ENCODE data around the gene SUMO2. TPM values are rescaled to one million over a fixed set of nuclear protein-coding genes. Genes with fewer than 3 reads are reported as not detected.
A peak's percentile ranks its signal among the peaks of the same experiment; 100 is the strongest.

SUMO2 gene
- total RNA-seq, 1 donor from 2014 or later: 449 TPM

- Histone ChIP-seq H2AFZ (ENCODE audit: low read depth, low read length) (no peak overlapping the region), H4K20me1 (ENCODE audit: insufficient read depth, low read length) (peaks cover 17% of the 10 kb centered on the region), H3K4me1 (ENCODE audit: insufficient read depth, low read length) (no peaks in the 10 kb centered on the region), H3K9ac (ENCODE audit: low read length) (no peak overlapping the region), H3K27me3 (ENCODE audit: insufficient read depth, low read length) (no peaks in the 10 kb centered on the region), H3K9me3 (ENCODE audit: insufficient read depth, low read depth, low read length) (no peaks in the 10 kb centered on the region), H3K36me3 (ENCODE audit: insufficient read depth, low read length) (peaks cover 57% of the 10 kb centered on the region), H3K79me2 (ENCODE audit: insufficient read depth, low read length) (peaks cover 4% of the 10 kb centered on the region), H3K27ac (ENCODE audit: low read depth, low read length) (no peak overlapping the region), H3K4me2 (ENCODE audit: low read length) (no peak overlapping the region), H3K4me3 (ENCODE audit: insufficient read depth, low read depth, low read length) (no peak overlapping the region)
- no peak overlapping the region for H3K27ac Mint-ChIP-seq (ENCODE audit: unreplicated experiment)
- no peaks in the 10 kb centered on the region for H3K9me3 Mint-ChIP-seq (ENCODE audit: unreplicated experiment)
- DNase-seq (ENCODE audit: low read depth) (no peak), FAIRE-seq (no peak)
- H3K36me3 Mint-ChIP-seq (ENCODE audit: low read depth, unreplicated experiment): peaks cover 18% of the 10 kb centered on the region
- H3K27me3 Mint-ChIP-seq (ENCODE audit: low read depth, unreplicated experiment): no peaks in the 10 kb centered on the region
- TF ChIP-seq, protein P1, sequence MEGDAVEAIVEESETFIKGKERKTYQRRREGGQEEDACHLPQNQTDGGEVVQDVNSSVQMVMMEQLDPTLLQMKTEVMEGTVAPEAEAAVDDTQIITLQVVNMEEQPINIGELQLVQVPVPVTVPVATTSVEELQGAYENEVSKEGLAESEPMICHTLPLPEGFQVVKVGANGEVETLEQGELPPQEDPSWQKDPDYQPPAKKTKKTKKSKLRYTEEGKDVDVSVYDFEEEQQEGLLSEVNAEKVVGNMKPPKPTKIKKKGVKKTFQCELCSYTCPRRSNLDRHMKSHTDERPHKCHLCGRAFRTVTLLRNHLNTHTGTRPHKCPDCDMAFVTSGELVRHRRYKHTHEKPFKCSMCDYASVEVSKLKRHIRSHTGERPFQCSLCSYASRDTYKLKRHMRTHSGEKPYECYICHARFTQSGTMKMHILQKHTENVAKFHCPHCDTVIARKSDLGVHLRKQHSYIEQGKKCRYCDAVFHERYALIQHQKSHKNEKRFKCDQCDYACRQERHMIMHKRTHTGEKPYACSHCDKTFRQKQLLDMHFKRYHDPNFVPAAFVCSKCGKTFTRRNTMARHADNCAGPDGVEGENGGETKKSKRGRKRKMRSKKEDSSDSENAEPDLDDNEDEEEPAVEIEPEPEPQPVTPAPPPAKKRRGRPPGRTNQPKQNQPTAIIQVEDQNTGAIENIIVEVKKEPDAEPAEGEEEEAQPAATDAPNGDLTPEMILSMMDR (IDR thresholded peaks at IDR 0.05; ENCODE audit: insufficient read depth, low read depth, low read length): no peak
- TF ChIP-seq EZH2 (IDR thresholded peaks at IDR 0.05; ENCODE audit: insufficient read depth, low read length): no peak
- no peaks in the 10 kb centered on the region for H3K4me1 Mint-ChIP-seq (ENCODE audit: low read depth, unreplicated experiment)
- H3K4me3 Mint-ChIP-seq (ENCODE audit: unreplicated experiment): no peak overlapping the region
Measured at GRCh38 chr17:75227729-75228128, 45.0 kb upstream of the SUMO2 start.

- Histone ChIP-seq H3K4me3 (ENCODE audit: insufficient read depth, low read depth, low read length) (no peak overlapping the region), H3K27ac (ENCODE audit: low read depth, low read length) (no peak overlapping the region), H3K4me1 (ENCODE audit: insufficient read depth, low read length) (no peaks in the 10 kb centered on the region), H3K9me3 (ENCODE audit: insufficient read depth, low read depth, low read length) (no peaks in the 10 kb centered on the region), H3K79me2 (ENCODE audit: insufficient read depth, low read length) (peaks cover 11% of the 10 kb centered on the region), H2AFZ (ENCODE audit: low read depth, low read length) (no peak overlapping the region), H3K4me2 (ENCODE audit: low read length) (no peak overlapping the region), H3K36me3 (ENCODE audit: insufficient read depth, low read length) (peaks cover 44% of the 10 kb centered on the region), H3K9ac (ENCODE audit: low read length) (no peak overlapping the region), H3K27me3 (ENCODE audit: insufficient read depth, low read length) (no peaks in the 10 kb centered on the region), H4K20me1 (ENCODE audit: insufficient read depth, low read length) (peaks cover 14% of the 10 kb centered on the region)
- H3K36me3 Mint-ChIP-seq (ENCODE audit: low read depth, unreplicated experiment): peaks cover 15% of the 10 kb centered on the region
- no peak for DNase-seq (ENCODE audit: low read depth)
- no peak for FAIRE-seq
- TF ChIP-seq, protein P1 (IDR thresholded peaks at IDR 0.05; ENCODE audit: insufficient read depth, low read depth, low read length): no peak
- no peak for TF ChIP-seq EZH2 (IDR thresholded peaks at IDR 0.05; ENCODE audit: insufficient read depth, low read length)
- H3K27me3 Mint-ChIP-seq (ENCODE audit: low read depth, unreplicated experiment): no peaks in the 10 kb centered on the region
- H3K4me3 Mint-ChIP-seq (ENCODE audit: unreplicated experiment): no peak overlapping the region
- H3K4me1 Mint-ChIP-seq (ENCODE audit: low read depth, unreplicated experiment): no peaks in the 10 kb centered on the region
- no peaks in the 10 kb centered on the region for H3K9me3 Mint-ChIP-seq (ENCODE audit: unreplicated experiment)
- H3K27ac Mint-ChIP-seq (ENCODE audit: unreplicated experiment): no peak overlapping the region
Measured at GRCh38 chr17:75225016-75225415, 42.3 kb upstream of the SUMO2 start.

DNA sequence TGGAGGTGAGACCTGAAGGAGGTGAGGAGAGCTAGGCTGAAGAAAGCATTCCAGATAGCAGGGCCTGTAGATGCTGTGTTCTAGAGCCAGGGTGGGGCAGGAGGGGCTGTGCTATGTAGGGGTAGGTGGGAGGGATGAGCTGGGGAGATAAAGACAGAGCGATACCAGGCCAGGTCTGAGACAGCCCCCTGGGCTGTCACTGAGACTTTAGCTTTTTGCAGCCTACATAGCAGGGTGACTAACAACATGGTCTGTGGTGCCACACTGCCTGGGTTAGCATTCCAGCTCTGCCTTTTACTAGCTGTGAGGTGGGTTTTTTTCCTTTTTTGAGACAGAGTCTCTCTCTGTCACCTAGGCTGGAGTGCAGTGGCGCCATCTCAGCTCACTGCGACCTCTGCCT is 37.1 kb upstream of the SUMO2 start:
- Mint-ChIP-seq H3K9me3 (ENCODE audit: unreplicated experiment) (no peaks in the 10 kb centered on the region), H3K36me3 (ENCODE audit: low read depth, unreplicated experiment) (peaks cover 22% of the 10 kb centered on the region), H3K4me3 (ENCODE audit: unreplicated experiment) (peak overlapping the region; percentile 57), H3K4me1 (ENCODE audit: low read depth, unreplicated experiment) (no peaks in the 10 kb centered on the region), H3K27me3 (ENCODE audit: low read depth, unreplicated experiment) (no peaks in the 10 kb centered on the region), H3K27ac (ENCODE audit: unreplicated experiment) (no peak overlapping the region)
- no peaks in the 10 kb centered on the region for H3K9me3 ChIP-seq (ENCODE audit: insufficient read depth, low read depth, low read length)
- no peak for TF ChIP-seq EZH2 (IDR thresholded peaks at IDR 0.05; ENCODE audit: insufficient read depth, low read length)
- TF ChIP-seq, protein P1 (IDR thresholded peaks at IDR 0.05; ENCODE audit: insufficient read depth, low read depth, low read length): no peak
- no peak overlapping the region for H3K9ac ChIP-seq (ENCODE audit: low read length)
- peaks cover 8% of the 10 kb centered on the region for H3K79me2 ChIP-seq (ENCODE audit: insufficient read depth, low read length)
- H3K27ac ChIP-seq (ENCODE audit: low read depth, low read length): no peak overlapping the region
- H3K4me3 ChIP-seq (ENCODE audit: insufficient read depth, low read depth, low read length): no peak overlapping the region
- H4K20me1 ChIP-seq (ENCODE audit: insufficient read depth, low read length): peaks cover 16% of the 10 kb centered on the region
- H3K36me3 ChIP-seq (ENCODE audit: insufficient read depth, low read length): peaks cover 37% of the 10 kb centered on the region
- H2AFZ ChIP-seq (ENCODE audit: low read depth, low read length): no peak overlapping the region
- no peak overlapping the region for H3K4me2 ChIP-seq (ENCODE audit: low read length)
- no peaks in the 10 kb centered on the region for H3K27me3 ChIP-seq (ENCODE audit: insufficient read depth, low read length)
- no peaks in the 10 kb centered on the region for H3K4me1 ChIP-seq (ENCODE audit: insufficient read depth, low read length)
- FAIRE-seq: no peak
- DNase-seq (ENCODE audit: low read depth): no peak
